GM19467 (cell line): ENCODE data around the gene LIMS1.
A peak's percentile ranks its signal among the peaks of the same experiment; 100 is the strongest.
"Not testable (repeated sequence)": the region's sequence is repeated elsewhere in the genome, so short reads cannot be mapped to it uniquely, and the experiment has no call there.

Experiments
- ATAC-seq: cut with Tn5 transposase; IDR thresholded peaks from one replicate; pipeline ENCODE4 v1.9.1; 2021; ENCODE audit warnings: mild to moderate bottlenecking, moderate library complexity; ENCODE audit not compliant: unreplicated experiment

Gene LIMS1

GRCh38 chr2:108585436-108585835 lies 51.2 kb downstream of the LIMS1 start:
- ATAC-seq = no peak

GRCh38 chr2:108586116-108586515 lies 51.8 kb downstream of the LIMS1 start:
- no peak for ATAC-seq

GRCh38 chr2:108586631-108587030 lies 52.4 kb downstream of the LIMS1 start:
- ATAC-seq = no peak

GRCh38 chr2:108587621-108588020 lies 53.4 kb downstream of the LIMS1 start:
- ATAC-seq = no peak

- no peak for ATAC-seq
Measured at GRCh38 chr2:108588070-108588668, 53.9 kb downstream of the LIMS1 start.

- no peak for ATAC-seq
Measured at GRCh38 chr2:108589372-108589771, 55.1 kb downstream of the LIMS1 start.

GRCh38 chr2:108589781-108590180 lies 55.5 kb downstream of the LIMS1 start:
- no peak for ATAC-seq

GRCh38 chr2:108591163-108591562 lies 56.9 kb downstream of the LIMS1 start:
- peak; percentile 35 for ATAC-seq

GRCh38 chr2:108593547-108594098 lies 59.4 kb downstream of the LIMS1 start:
- ATAC-seq = peak; percentile 8

GRCh38 chr2:108594132-108594981 lies 60.1 kb downstream of the LIMS1 start:
- ATAC-seq = peak; percentile 93

- peak; percentile 39 for ATAC-seq
Measured at GRCh38 chr2:108594982-108595464, 60.8 kb downstream of the LIMS1 start.

- not testable (repeated sequence) for ATAC-seq
Measured at GRCh38 chr2:108595771-108596170, 61.5 kb downstream of the LIMS1 start.

- ATAC-seq = not testable (repeated sequence)
Measured at GRCh38 chr2:108597105-108597744, 63.0 kb downstream of the LIMS1 start.

GRCh38 chr2:108601199-108601598 lies 66.9 kb downstream of the LIMS1 start:
- not testable (repeated sequence) for ATAC-seq

GRCh38 chr2:108602422-108602821 lies 68.2 kb downstream of the LIMS1 start:
- ATAC-seq = no peak

GRCh38 chr2:108604196-108604595 lies 69.9 kb downstream of the LIMS1 start:
- ATAC-seq = no peak

GRCh38 chr2:108605947-108606346 lies 71.7 kb downstream of the LIMS1 start:
- no peak for ATAC-seq

- no peak for ATAC-seq
Measured at GRCh38 chr2:108607706-108608301, 73.5 kb downstream of the LIMS1 start.

- ATAC-seq = no peak
Measured at GRCh38 chr2:108611021-108611420, 76.8 kb downstream of the LIMS1 start.

- peak; percentile 74 for ATAC-seq
Measured at GRCh38 chr2:108612153-108612513, 77.9 kb downstream of the LIMS1 start.
